Right forelimb (tissue), 1 donor: ENCODE data around the gene DNAI7.

Experiments
- DNase-seq: peaks from one replicate; pipeline ENCODE4 v3.0.0-alpha.2; 2018

The DNAI7 gene

GRCh38 chr12:25182765-25183164 lies 12.2 kb downstream of the DNAI7 start:
- DNase-seq, result no peak

GRCh38 chr12:25162866-25163265 lies 32.1 kb downstream of the DNAI7 start:
- no peak for DNase-seq

GRCh38 chr12:25156061-25156460 lies 38.9 kb downstream of the DNAI7 start:
- no peak for DNase-seq

- no peak for DNase-seq
These were observed 39.9 kb downstream of the DNAI7 start for GRCh38 chr12:25155022-25155576.

GRCh38 chr12:25152055-25152454 lies 42.9 kb downstream of the DNAI7 start:
- DNase-seq, result no peak

- peak; percentile 60 for DNase-seq
These were observed 43.5 kb downstream of the DNAI7 start for GRCh38 chr12:25151476-25151875.

GRCh38 chr12:25146686-25147085 lies 48.3 kb downstream of the DNAI7 start:
- DNase-seq, result no peak

- DNase-seq, result no peak
These were observed 59.3 kb downstream of the DNAI7 start for GRCh38 chr12:25135531-25136154.

GRCh38 chr12:25131270-25131669 lies 63.7 kb downstream of the DNAI7 start:
- DNase-seq, result no peak

- no peak for DNase-seq
These were observed 64.2 kb downstream of the DNAI7 start for GRCh38 chr12:25130741-25131188.

GRCh38 chr12:25126746-25127145 lies 68.2 kb downstream of the DNAI7 start:
- no peak for DNase-seq

GRCh38 chr12:25126101-25126500 lies 68.9 kb downstream of the DNAI7 start:
- DNase-seq, result no peak

- DNase-seq, result no peak
These were observed 70.5 kb downstream of the DNAI7 start for GRCh38 chr12:25124493-25124892.

GRCh38 chr12:25123126-25123525 lies 71.8 kb downstream of the DNAI7 start:
- no peak for DNase-seq

- no peak for DNase-seq
These were observed 73.0 kb downstream of the DNAI7 start for GRCh38 chr12:25121916-25122315.

GRCh38 chr12:25121110-25121509 lies 73.8 kb downstream of the DNAI7 start:
- no peak for DNase-seq

GRCh38 chr12:25119020-25119419 lies 75.9 kb downstream of the DNAI7 start:
- DNase-seq, result no peak

GRCh38 chr12:25115677-25116076 lies 79.3 kb downstream of the DNAI7 start:
- no peak for DNase-seq

- DNase-seq, result no peak
These were observed 81.3 kb downstream of the DNAI7 start for GRCh38 chr12:25113651-25114050.

- DNase-seq, result no peak
These were observed 84.7 kb downstream of the DNAI7 start for GRCh38 chr12:25110260-25110659.

GRCh38 chr12:25107920-25108319 lies 87.0 kb downstream of the DNAI7 start:
- no peak for DNase-seq

- DNase-seq, result no peak
These were observed 88.1 kb downstream of the DNAI7 start for GRCh38 chr12:25106818-25107217.

GRCh38 chr12:25102402-25102801 lies 92.6 kb downstream of the DNAI7 start:
- DNase-seq, result no peak

- DNase-seq, result no peak
These were observed 93.9 kb downstream of the DNAI7 start for GRCh38 chr12:25101092-25101445.
